GM12878 (cell line): ENCODE measurements around the gene PRKRA. TPM values are rescaled to one million over a fixed set of nuclear protein-coding genes. Genes with fewer than 3 reads are reported as not detected.

Experiments
- BACH1 ChIP-seq: fragments of 450-650 bp; IDR thresholded peaks from 2 replicates; pipeline ENCODE4 v1.6.1; 2017; ENCODE audit warnings: mild to moderate bottlenecking, borderline replicate concordance
- BHLHE40 ChIP-seq, 2 experiments: fragments of 450-650 bp in 1 of 2; IDR thresholded peaks; 2 replicates each; pipeline ENCODE4 v1.6.1; 2011 to 2017; ENCODE audit warnings: low read depth in 2 of 2, borderline replicate concordance in 1 of 2, improper control_type of control experiment in 1 of 2, low read length in 1 of 2, mild to moderate bottlenecking in 1 of 2
- BMI1 ChIP-seq: fragments of 450-650 bp; IDR thresholded peaks from 2 replicates; pipeline ENCODE4 v1.6.1; 2016; ENCODE audit warnings: mild to moderate bottlenecking, moderate library complexity, borderline replicate concordance
- CBX3 ChIP-seq: fragments of 200-600 bp; sonication (generic); IDR thresholded peaks from 2 replicates; pipeline ENCODE4 v1.6.1; 2016; ENCODE audit warnings: low read depth, borderline replicate concordance
- CBX5 ChIP-seq: sonication (generic); IDR thresholded peaks from 2 replicates; pipeline ENCODE4 v1.6.1; 2016; ENCODE audit warnings: low read depth, moderate library complexity, mild to moderate bottlenecking, inconsistent platforms
- CREM ChIP-seq: IDR thresholded peaks from 2 replicates; pipeline ENCODE4 v1.6.1; 2014; ENCODE audit warnings: antibody characterized with exemption, low read depth
- GATAD2B ChIP-seq: fragments of 450-650 bp; conservative IDR thresholded peaks from 2 replicates; pipeline ENCODE4 v1.6.1; 2017; ENCODE audit warnings: low read depth, mild to moderate bottlenecking, moderate library complexity
- JUNB ChIP-seq: IDR thresholded peaks from 2 replicates; pipeline ENCODE4 v1.6.1; 2016; ENCODE audit warnings: antibody characterized with exemption, mild to moderate bottlenecking
- LARP7 ChIP-seq: fragments of 450-650 bp; IDR thresholded peaks from 2 replicates; pipeline ENCODE4 v1.6.1; 2017; ENCODE audit warnings: mild to moderate bottlenecking
- MEF2B ChIP-seq: fragments of 450-650 bp; IDR thresholded peaks from 2 replicates; pipeline ENCODE4 v1.6.1; 2018; ENCODE audit warnings: mild to moderate bottlenecking, moderate library complexity; ENCODE audit not compliant: partially characterized antibody, poor library complexity, severe bottlenecking
- NR2C2 ChIP-seq: IDR thresholded peaks from 2 replicates; pipeline ENCODE4 v1.6.1; 2011; ENCODE audit warnings: borderline replicate concordance, low read depth; ENCODE audit not compliant: control insufficient read depth, insufficient read length
- NR2F1 ChIP-seq: fragments of 450-650 bp; conservative IDR thresholded peaks from 2 replicates; pipeline ENCODE4 v1.6.1; 2017; ENCODE audit warnings: mild to moderate bottlenecking
- NRF1 ChIP-seq: conservative IDR thresholded peaks from 2 replicates; pipeline ENCODE4 v1.6.1; 2011; ENCODE audit warnings: mild to moderate bottlenecking, low read depth, low read length, improper control_type of control experiment
- RBBP5 ChIP-seq: fragments of 200-600 bp; sonication (generic); conservative IDR thresholded peaks from 2 replicates; pipeline ENCODE4 v1.6.1; 2016
- RFX5 ChIP-seq: IDR thresholded peaks from 2 replicates; pipeline ENCODE4 v1.6.1; 2011; ENCODE audit warnings: low read depth, low read length, improper control_type of control experiment
- RUNX3 ChIP-seq: IDR thresholded peaks from 2 replicates; pipeline ENCODE4 v1.6.1; 2012; ENCODE audit warnings: low read length, inconsistent platforms
- SIN3A ChIP-seq: IDR thresholded peaks from 2 replicates; pipeline ENCODE4 v1.6.1; 2012; ENCODE audit warnings: low read depth, low read length, improper control_type of control experiment
- SMC3 ChIP-seq: IDR thresholded peaks from 2 replicates; pipeline ENCODE4 v1.6.1; 2011; ENCODE audit warnings: low read length, improper control_type of control experiment, borderline replicate concordance
- SP1 ChIP-seq: IDR thresholded peaks from one replicate; pipeline ENCODE4 v1.6.1; 2011; ENCODE audit warnings: low read depth, low read length
- STAT3 ChIP-seq: IDR thresholded peaks from 2 replicates; pipeline ENCODE4 v1.6.1; 2011; ENCODE audit warnings: low read depth, low read length, improper control_type of control experiment
- SUZ12 ChIP-seq: fragments of 200-600 bp; sonication (generic); IDR thresholded peaks from one replicate; pipeline ENCODE4 v1.6.1; 2018; ENCODE audit warnings: antibody characterized with exemption, mild to moderate bottlenecking; ENCODE audit not compliant: unreplicated experiment
- TAF1 ChIP-seq: IDR thresholded peaks from 2 replicates; pipeline ENCODE4 v1.6.1; 2011; ENCODE audit warnings: mild to moderate bottlenecking, low read depth, low read length, borderline replicate concordance
- ZNF274 ChIP-seq: IDR thresholded peaks from one replicate; pipeline ENCODE4 v1.8.0; 2011; ENCODE audit not compliant: insufficient read length, insufficient read depth
- ZNF384 ChIP-seq: IDR thresholded peaks from 2 replicates; pipeline ENCODE4 v1.6.1; 2012; ENCODE audit warnings: low read depth, mild to moderate bottlenecking, low read length, improper control_type of control experiment, borderline replicate concordance
- ZSCAN29 ChIP-seq: fragments of 450-650 bp; IDR thresholded peaks from 2 replicates; pipeline ENCODE4 v1.6.1; 2017; ENCODE audit warnings: mild to moderate bottlenecking, moderate library complexity
- polyA plus RNA-seq, 11 experiments: library from polyadenylated mRNA; depleted of rRNA in 4 of 11; unstranded in 6 of 11; stranded (reverse) in 5 of 11; fragments of >200 nt; fragmentation: Nextera tagmentation in 4 of 11; fragmentation: Illumina TruSeq in 1 of 11; extraction: Ambion mirVana in 4 of 11; extraction: Trizol in 1 of 11; gene quantifications; 1 replicate in 1 of 11; 2 replicates in 10 of 11; pipeline versions ENCODE4 v1.2.1 to v1.2.3, GENCODE V29; 2011 to 2016; ENCODE audit warnings: inconsistent platforms in 2 of 11, missing spikeins in 2 of 11, low read depth in 1 of 11
- total RNA-seq, 4 experiments: library from RNA; depleted of rRNA in 3 of 4; stranded (reverse); fragments of >200 nt in 3 of 4; fragmentation: Illumina TruSeq in 1 of 4; extraction: Trizol in 1 of 4; gene quantifications; 2 replicates each; pipeline versions ENCODE4 v1.2.1 to v1.2.3, GENCODE V29; 2013 to 2021
- TF ChIP-seq, protein P1 (sequence below): fragments of 450-650 bp; IDR thresholded peaks from 2 replicates; pipeline ENCODE4 v1.6.1; 2017; ENCODE audit warnings: mild to moderate bottlenecking, low read depth, inconsistent platforms; ENCODE audit not compliant: poor library complexity, severe bottlenecking
- TF ChIP-seq, protein P2 (sequence below): fragments of 450-650 bp; conservative IDR thresholded peaks from 2 replicates; pipeline ENCODE4 v1.6.1; 2017; ENCODE audit warnings: mild to moderate bottlenecking, moderate library complexity
- TF ChIP-seq, protein P3 (sequence below): IDR thresholded peaks from 2 replicates; pipeline ENCODE4 v1.6.1; 2012; ENCODE audit warnings: low read depth, low read length, improper control_type of control experiment

Gene PRKRA
- total and polyA plus RNA-seq, 10 of the 15 experiments (the other 5 are each of a cell fraction or from before 2014, with no cell fraction given) = 19.1 to 75.6 (median 51.7) TPM

DNA sequence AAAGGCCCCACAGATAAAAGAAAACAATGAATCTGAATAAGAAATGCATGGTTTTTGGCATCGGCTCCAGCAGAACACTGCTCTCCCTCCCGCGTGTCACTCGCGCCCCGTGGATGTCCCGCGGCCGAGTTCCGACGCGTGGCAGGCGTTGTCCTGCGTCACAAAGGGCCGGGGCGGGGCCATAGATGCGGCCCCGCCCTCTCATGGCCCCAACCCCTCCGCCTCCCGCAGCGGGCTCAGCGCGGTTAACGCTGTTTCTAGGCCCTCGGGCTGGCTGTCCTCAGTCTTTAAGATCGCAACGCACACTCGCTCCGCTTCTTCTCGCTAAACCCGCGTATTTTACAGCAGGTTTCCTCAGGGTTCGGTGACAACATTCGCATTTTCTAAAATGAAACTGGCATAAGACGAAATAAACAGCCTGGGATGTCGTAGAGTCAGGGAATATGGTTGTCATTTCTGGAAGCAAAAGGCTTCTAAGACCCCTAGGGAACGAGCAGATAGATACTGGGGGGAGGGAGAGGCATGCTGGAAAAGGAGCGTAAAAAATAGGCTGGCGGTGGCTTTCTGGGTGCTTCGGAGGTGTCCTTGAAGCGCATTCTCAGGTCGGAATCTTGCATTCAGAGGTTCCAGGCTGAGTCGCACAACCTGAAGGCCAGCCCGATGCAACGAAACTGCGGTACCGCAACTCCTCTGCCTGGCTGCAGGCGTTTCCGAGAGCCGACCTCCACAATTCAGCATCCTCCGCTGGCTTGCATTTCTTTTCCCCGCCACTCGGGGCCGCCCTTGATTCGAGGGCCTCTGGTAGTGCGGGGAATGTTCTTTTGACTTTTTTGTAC lies 27.7 kb upstream of the PRKRA start, which contains the start of gene FKBP7 (continued):
- TF ChIP-seq NR2F1 (no peak), JUNB (no peak), SIN3A (peak; percentile 7; the same call in 1 of the 2 replicates), NR2C2 (no peak), SUZ12 (no peak), SP1 (no peak), LARP7 (peak; percentile 74), STAT3 (no peak), MEF2B (peak; percentile 40), RFX5 (no peak), BACH1 (peak; percentile 94), ZNF384 (peak; percentile 26; the same call in 1 of the 2 replicates), ZNF274 (no peak), CREM (peak; percentile 86), RBBP5 (peak; percentile 96), ZSCAN29 (no peak), CBX5 (peak; percentile 73; the same call in 1 of the 2 replicates), BHLHE40 (IDR thresholded peaks at IDR 0.05; ENCODE audit: borderline replicate concordance in 1 of 2, low read depth in 2 of 2, low read length in 1 of 2) (peak; percentile 44 to 72; a peak in 2 of 4 replicates), TAF1 (no peak), SMC3 (peak; percentile 53; the same call in 1 of the 2 replicates), RUNX3 (peak; percentile 52), CBX3 (no peak), NRF1 (0 out of 2 replicates have a peak, but pooled peaks have one; percentile 2), BMI1 (no peak), GATAD2B (peak; percentile 23)
- TF ChIP-seq, protein P1, sequence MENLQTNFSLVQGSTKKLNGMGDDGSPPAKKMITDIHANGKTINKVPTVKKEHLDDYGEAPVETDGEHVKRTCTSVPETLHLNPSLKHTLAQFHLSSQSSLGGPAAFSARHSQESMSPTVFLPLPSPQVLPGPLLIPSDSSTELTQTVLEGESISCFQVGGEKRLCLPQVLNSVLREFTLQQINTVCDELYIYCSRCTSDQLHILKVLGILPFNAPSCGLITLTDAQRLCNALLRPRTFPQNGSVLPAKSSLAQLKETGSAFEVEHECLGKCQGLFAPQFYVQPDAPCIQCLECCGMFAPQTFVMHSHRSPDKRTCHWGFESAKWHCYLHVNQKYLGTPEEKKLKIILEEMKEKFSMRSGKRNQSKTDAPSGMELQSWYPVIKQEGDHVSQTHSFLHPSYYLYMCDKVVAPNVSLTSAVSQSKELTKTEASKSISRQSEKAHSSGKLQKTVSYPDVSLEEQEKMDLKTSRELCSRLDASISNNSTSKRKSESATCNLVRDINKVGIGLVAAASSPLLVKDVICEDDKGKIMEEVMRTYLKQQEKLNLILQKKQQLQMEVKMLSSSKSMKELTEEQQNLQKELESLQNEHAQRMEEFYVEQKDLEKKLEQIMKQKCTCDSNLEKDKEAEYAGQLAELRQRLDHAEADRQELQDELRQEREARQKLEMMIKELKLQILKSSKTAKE = peak; percentile 32
- TF ChIP-seq, protein P2, sequence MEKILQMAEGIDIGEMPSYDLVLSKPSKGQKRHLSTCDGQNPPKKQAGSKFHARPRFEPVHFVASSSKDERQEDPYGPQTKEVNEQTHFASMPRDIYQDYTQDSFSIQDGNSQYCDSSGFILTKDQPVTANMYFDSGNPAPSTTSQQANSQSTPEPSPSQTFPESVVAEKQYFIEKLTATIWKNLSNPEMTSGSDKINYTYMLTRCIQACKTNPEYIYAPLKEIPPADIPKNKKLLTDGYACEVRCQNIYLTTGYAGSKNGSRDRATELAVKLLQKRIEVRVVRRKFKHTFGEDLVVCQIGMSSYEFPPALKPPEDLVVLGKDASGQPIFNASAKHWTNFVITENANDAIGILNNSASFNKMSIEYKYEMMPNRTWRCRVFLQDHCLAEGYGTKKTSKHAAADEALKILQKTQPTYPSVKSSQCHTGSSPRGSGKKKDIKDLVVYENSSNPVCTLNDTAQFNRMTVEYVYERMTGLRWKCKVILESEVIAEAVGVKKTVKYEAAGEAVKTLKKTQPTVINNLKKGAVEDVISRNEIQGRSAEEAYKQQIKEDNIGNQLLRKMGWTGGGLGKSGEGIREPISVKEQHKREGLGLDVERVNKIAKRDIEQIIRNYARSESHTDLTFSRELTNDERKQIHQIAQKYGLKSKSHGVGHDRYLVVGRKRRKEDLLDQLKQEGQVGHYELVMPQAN = peak; percentile 79; the same call in 1 of the 2 replicates
- TF ChIP-seq, protein P3, sequence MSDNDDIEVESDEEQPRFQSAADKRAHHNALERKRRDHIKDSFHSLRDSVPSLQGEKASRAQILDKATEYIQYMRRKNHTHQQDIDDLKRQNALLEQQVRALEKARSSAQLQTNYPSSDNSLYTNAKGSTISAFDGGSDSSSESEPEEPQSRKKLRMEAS = peak; percentile 88; the same call in 1 of the 2 replicates
